Measurements from ENCODE around the gene AGER. TPM values are rescaled to one million over a fixed set of nuclear protein-coding genes. Genes with fewer than 3 reads are reported as not detected.

The AGER gene
- total RNA-seq, 1 experiment from 2014 or later, result 1.4 TPM

DNA sequence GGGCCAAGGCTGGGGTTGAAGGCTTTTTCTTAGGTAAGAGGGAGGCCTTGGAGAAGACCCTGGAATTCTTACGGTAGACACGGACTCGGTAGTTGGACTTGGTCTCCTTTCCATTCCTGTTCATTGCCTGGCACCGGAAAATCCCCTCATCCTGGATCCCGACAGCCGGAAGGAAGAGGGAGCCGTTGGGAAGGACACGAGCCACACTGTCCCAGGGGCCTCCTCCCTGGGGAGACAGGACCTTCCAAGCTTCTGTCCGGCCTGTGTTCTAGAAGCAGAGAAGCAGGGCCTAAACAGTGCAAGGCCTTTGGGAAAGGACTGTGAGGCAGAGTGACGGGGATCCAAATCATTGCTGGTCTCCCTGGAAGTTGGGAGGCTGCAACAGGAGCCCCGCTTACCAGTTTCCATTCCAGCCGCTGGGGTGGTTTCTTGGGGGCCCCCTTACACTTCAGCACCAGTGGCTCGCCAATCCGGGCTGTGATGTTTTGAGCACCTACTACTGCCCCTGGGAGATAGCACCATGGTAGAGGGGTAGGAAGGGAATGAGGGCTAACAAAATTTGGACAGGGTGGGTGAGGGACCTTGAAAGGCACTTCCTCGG is 470 bp downstream of the AGER start:
- Histone ChIP-seq H3K27ac (no peak overlapping the region), H3K36me3 (peaks cover 4% of the 10 kb centered on the region; the same call in 1 of the 2 replicates), H3K4me3 (no peak overlapping the region), H3K9me3 (replicated peaks) (no peaks in the 10 kb centered on the region), H3K27me3 (no peaks in the 10 kb centered on the region), H3K4me1 (peaks cover 2% of the 10 kb centered on the region; the same call in 1 of the 2 replicates)
- no peak for DNase-seq

DNA sequence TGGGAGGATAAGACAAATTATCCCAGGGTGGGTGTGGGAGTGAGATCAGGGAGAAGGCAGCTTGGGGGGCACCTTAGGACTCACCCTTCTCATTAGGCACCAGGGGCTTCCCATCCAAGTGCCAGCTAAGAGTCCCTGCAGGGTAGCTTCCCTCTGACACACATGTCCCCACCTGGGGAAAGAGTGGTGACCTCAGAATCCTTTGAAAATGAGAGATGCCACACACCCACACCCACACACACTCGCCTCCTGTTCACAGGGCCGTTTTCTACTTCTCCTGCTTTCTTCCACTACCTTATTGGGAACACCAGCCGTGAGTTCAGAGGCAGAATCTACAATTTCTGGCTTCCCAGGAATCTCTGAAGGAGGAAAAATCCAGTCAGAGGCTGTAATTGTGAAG is 1.0 kb downstream of the AGER start:
- Histone ChIP-seq H3K9me3 (replicated peaks) (no peaks in the 10 kb centered on the region), H3K36me3 (peaks cover 4% of the 10 kb centered on the region; the same call in 1 of the 2 replicates), H3K4me3 (no peak overlapping the region), H3K27me3 (no peaks in the 10 kb centered on the region), H3K4me1 (no peaks in the 10 kb centered on the region), H3K27ac (no peak overlapping the region)
- DNase-seq, result no peak

DNA sequence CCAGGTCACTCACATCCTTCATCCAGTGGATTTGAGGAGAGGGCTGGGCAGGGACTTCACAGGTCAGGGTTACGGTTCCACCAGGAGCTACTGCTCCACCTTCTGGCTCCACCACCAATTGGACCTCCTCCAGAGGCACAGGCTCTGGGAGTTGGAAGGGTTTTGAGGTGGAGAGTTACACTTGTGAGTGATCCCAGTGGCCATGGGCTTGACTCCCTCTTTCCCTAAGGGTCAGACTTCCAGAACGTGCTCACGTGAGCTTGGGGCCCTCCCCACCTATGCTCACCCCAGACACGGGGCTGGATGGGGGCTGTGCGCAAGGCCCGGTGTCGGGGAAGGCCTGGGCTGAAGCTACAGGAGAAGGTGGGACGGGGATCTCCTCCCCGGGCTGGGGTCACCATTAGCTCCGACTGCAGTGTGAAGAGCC is 1.5 kb downstream of the AGER start:
- Histone ChIP-seq H3K27me3 (no peaks in the 10 kb centered on the region), H3K4me1 (no peaks in the 10 kb centered on the region), H3K4me3 (no peak overlapping the region), H3K36me3 (peaks cover 4% of the 10 kb centered on the region; the same call in 1 of the 2 replicates), H3K27ac (no peak overlapping the region), H3K9me3 (replicated peaks) (no peaks in the 10 kb centered on the region)
- DNase-seq, result no peak

DNA sequence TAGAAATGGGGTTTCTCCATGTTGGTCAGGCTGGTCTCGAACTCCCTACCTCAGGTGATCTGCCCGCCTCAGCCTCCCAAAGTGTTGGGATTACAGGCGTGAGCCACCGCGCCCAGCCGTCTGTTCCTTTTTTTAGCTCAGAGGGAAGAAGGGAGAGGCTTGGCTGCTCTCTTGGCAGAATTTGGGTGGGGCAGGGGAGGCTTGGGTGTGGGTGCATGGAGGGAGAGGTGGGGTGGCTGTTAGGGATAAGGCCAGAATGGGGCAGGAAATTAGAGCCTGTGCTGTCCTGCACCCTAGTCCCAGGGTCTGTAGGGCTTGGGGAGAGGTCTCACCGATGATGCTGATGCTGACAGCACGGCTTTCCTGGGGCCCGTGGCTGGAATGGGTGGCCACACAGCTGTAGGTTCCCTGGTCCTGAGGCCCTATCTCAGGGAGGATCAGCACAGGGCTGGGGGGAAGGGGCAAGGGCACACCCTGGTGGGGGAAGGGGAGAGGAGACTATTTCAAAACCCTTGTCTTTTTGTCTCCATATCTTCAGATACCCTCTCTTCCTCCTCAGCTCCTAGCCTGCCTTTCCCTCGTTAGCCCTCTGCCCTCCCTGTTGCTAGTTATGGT is 2.0 kb downstream of the AGER start:
- DNase-seq, result no peak
- Histone ChIP-seq H3K27me3 (no peaks in the 10 kb centered on the region), H3K9me3 (replicated peaks) (no peaks in the 10 kb centered on the region), H3K27ac (no peak overlapping the region), H3K4me3 (no peak overlapping the region), H3K36me3 (peaks cover 4% of the 10 kb centered on the region; the same call in 1 of the 2 replicates), H3K4me1 (no peaks in the 10 kb centered on the region)

DNA sequence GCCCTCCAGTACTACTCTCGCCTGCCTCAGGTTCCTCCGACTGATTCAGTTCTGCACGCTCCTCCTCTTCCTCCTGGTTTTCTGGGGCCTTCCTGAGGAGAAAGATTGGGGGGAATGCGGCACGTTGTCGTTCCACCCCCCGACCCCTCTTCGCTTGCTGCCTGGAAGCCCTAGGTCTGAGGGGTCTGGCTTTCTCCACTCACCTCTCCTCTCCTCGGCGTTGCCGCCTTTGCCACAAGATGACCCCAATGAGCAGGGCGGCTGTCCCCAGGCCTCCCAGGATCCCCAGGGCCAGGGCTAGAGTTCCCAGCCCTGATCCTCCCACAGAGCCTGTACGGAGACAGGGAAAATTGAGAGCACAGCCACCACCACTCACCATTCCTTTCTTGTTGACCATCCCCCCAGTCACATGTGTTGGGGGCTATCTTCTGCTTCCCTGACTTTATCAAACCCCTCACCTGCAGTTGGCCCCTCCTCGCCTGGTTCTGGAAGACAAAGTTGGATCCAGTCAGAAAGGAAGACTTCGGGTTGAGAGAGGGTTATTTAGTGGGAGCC is 2.8 kb downstream of the AGER start:
- no peaks in the 10 kb centered on the region for H3K27me3 ChIP-seq
- H3K27ac ChIP-seq, result no peak overlapping the region
- H3K36me3 ChIP-seq, result no peaks in the 10 kb centered on the region
- no peak for DNase-seq
- H3K4me3 ChIP-seq, result no peak overlapping the region
- no peaks in the 10 kb centered on the region for H3K9me3 ChIP-seq (replicated peaks)
- H3K4me1 ChIP-seq, result no peaks in the 10 kb centered on the region

DNA sequence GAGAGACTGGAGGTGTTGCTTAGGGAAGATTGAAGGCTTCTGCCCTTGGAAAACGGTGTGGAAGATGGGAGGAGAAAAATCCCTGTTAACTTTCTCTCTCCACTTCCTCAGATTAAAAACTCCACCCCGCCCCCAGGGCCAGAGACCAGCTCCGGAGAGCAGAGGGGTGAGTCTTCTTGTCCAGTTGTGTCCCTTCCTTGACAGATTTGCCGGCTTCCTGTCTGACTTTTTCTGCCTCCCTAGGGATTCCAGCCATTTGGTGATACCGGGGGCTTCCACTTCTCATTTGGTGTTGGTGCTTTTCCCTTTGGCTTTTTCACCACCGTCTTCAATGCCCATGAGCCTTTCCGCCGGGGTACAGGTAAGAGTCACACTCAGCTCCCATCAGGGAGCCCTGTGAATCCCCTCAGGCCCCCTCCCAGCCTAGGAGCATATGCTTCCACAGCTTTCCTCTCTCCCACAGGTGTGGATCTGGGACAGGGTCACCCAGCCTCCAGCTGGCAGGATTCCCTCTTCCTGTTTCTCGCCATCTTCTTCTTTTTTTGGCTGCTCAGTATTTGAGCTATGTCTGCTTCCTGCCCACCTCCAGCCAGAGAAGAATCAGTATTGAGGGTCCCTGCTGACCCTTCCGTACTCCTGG is 4.2 kb downstream of the AGER start:
- DNase-seq, result no peak
- H3K27ac ChIP-seq, result no peak overlapping the region
- no peaks in the 10 kb centered on the region for H3K36me3 ChIP-seq
- H3K4me1 ChIP-seq, result peaks cover 3% of the 10 kb centered on the region; the same call in 1 of the 2 replicates
- no peaks in the 10 kb centered on the region for H3K9me3 ChIP-seq (replicated peaks)
- H3K4me3 ChIP-seq, result no peak overlapping the region
- H3K27me3 ChIP-seq, result no peaks in the 10 kb centered on the region

DNA sequence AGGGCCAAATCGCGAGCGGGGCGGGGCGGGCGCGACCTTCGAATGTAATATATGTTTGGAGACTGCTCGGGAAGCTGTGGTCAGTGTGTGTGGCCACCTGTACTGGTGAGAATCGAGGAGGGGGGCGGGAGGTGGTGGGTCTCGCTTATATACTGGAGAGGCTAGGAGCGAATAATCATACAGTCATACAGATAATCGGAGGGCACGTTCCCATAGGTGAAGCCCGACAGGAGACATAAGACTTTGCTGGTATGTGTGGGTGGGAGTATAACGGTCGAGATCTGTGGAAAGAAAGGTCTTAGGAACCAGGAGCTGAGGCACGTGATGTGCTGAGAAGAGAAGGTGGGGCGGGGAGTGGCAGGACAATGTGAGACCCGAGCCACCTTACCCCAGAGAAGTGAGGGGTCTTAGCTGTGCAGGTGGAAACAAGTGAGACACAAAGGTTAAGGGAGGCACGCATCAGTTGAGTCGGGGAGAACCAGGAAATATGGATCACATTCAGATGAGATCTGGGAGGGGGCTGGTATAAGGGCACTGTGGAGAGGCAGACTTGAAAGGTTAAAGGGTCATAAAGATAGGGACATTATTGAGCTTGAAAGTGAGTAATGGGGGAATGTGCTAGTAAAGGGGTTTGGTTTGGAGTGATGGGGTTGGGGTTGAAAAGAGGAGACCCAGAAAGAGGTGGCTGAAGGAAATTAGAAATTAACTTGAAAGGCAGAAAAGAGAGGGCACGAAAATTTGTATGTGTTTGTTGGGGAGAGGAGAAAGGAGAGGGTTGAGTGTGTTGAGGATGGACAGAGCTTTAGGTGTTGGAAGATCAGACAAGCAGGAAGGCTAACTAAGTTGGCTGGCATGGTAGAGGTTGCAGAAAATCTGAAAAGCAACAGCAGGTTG is 5.3 kb downstream of the AGER start:
- DNase-seq, result no peak
- H3K36me3 ChIP-seq, result no peaks in the 10 kb centered on the region
- no peaks in the 10 kb centered on the region for H3K9me3 ChIP-seq (replicated peaks)
- peak overlapping the region; percentile 80 for H3K27ac ChIP-seq
- no peaks in the 10 kb centered on the region for H3K27me3 ChIP-seq
- H3K4me1 ChIP-seq, result peaks cover 5% of the 10 kb centered on the region; the same call in 1 of the 2 replicates
- H3K4me3 ChIP-seq, result peak overlapping the region; percentile 62

DNA sequence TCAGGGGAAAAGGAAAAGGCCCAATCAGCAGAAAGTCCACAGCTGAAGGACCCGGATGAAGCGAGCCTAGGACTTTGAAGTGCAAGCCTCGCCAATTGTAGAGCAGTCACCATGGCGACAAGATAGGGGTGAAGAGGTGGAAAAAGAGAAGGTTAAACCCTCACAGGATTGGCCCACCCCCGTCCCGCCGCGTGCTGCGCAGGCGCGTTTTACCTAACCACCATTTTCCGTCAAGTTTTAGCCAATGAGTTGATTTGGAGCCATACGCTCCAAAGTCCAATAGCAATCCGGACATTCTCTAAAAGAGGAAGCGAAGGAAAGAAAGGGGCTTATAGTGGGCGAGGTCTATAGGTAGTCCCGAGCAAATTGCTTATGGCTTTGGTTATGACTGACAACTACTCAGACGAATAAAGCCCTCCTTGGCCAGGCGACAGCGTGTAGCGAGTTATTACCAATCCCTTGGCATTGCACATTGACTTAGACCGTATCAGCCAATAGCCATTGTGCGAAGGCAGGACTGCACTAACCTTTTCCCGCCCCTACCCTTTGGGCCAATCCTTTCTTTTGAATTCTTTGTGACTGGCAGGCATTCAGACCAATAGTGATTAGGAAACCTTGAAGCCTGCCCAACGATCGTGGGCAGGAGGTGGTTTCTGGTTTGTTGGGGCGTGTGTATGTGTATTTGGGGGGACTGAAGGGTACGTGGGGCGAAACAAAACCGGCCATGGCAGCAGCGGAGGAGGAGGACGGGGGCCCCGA is 6.1 kb downstream of the AGER start, which contains the start of gene RNF5:
TSS of gene RNF5 (plus strand) at position 618 of the 759 bp plus-strand sequence. CDS start at position 725, 107 bp downstream.
- peaks cover 5% of the 10 kb centered on the region; the same call in 1 of the 2 replicates for H3K4me1 ChIP-seq
- peak within 1 kb of the TSS; percentile 80 for H3K27ac ChIP-seq
- peak; percentile 98 to 99 for DNase-seq
- H3K36me3 ChIP-seq, result no peaks in the 10 kb centered on the region
- peak within 1 kb of the TSS; percentile 62 for H3K4me3 ChIP-seq
- H3K9me3 ChIP-seq (replicated peaks), result no peaks in the 10 kb centered on the region
- H3K27me3 ChIP-seq, result no peaks in the 10 kb centered on the region

DNA sequence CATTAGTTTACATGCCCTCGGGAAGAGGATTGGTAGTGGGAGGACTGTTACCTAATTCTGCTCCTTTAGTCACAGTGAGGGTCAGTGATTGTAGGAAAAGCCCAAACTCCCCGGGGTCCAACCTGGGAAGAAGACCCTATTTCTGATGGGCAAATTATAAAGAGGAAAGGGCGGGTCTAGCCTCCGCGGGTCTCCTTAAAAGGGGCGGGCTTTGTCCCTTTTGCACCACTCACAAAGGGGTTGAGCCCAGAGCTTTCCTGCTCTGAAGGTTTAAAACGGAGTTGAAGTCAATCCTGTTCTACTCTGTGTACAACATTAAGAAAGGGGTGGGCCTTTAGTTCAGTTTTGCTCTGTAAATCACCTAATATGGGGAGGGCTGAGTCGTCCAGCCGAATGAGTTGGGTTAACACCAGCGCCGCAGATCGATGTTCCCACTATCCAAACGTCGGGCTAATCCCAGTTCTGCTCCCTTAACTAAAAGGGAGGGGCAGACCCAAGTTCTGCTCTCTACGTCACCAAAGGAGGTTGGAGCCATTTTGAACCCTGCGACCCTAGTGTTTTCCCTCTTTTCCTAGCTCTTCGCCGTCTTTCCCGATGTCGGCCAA is 6.8 kb downstream of the AGER start:
- peak; percentile 67 to 78 for DNase-seq
- peak overlapping the region; percentile 80 for H3K27ac ChIP-seq
- no peaks in the 10 kb centered on the region for H3K27me3 ChIP-seq
- H3K36me3 ChIP-seq, result no peaks in the 10 kb centered on the region
- no peaks in the 10 kb centered on the region for H3K9me3 ChIP-seq (replicated peaks)
- peak overlapping the region; percentile 62 for H3K4me3 ChIP-seq
- H3K4me1 ChIP-seq, result peaks cover 5% of the 10 kb centered on the region; the same call in 1 of the 2 replicates

DNA sequence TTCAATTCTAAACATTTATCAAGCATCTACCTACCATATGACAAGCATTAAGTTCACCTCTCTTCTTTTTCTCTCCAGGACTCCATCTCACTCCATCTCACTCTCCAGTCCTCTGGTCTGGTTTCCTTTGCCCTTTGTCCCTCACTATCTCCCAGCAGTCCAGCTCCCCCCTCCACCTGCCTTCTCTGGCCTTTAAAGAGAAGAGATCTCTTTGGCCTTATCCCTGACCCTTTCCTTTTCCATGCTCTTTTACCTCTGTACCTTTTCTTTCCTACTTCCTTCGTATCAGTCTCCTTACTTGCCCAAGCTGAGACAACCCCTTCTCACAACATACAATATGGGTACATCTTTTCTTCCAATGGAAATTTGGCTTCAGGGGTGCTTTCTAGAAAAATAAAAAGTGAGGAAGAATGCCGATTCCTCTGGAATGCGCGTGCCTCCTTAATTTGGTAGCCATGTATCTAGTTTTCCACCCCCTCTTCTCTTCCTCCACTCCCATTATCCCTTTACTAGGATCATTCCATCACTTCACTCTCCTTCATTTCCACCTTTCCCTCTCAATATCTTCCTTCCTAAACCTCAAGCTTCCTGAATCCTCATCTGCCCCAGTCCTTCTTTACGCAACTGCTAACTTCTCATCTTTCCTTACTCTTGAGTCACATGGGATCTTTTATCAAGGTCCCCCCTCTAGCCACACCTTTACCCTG is 7.4 kb downstream of the AGER start:
- no peak for DNase-seq
- H3K27me3 ChIP-seq, result no peaks in the 10 kb centered on the region

DNA sequence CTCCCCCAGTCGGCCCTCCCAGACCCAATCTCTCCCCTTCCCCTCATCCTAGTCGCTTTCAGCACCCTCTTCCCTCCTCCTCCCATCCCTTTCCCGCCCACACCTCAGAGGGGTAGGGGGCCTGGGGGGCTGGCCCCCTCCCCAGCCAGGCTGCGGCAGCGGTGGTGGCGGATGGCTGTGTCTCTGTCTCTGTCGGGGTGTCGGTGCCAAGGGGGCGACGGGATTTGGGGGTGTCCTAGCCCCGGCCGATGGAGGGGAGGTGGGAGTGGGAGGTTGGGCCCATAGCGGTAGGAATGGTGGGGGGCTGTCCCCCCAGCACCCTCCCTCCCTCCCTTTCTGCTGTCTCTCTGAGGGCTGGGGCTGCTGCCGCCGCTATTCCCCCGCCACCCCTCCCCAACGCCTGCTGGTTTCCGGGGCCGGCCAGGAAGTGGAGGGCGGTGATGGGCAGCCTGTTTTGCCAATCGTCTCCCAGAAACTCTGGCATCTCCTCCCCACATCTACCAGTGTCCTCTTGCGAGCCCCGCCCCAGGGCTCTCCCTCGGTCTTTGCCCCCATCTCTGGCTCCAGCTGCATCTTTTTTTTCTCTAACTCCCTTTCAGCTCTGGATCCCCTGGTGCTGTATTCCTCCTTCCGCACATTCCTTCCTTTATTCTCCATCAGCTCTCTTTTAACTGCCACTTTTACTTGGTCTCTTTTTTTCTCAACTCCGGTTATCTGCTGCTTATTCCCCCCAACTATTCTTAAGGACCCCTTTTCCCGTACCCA is 8.2 kb downstream of the AGER start, which contains the start of gene AGPAT1:
TSS of gene AGPAT1 (minus strand) at position 374 of the 765 bp plus-strand sequence. CDS start 4,588 bp downstream, outside the sequence.
- Histone ChIP-seq H3K36me3 (0 out of 2 replicates have a peak, but pooled peaks cover 2% of the 10 kb centered on the region), H3K27me3 (no peaks in the 10 kb centered on the region), H3K27ac (peak within 1 kb of the TSS; percentile 80), H3K4me3 (peak within 1 kb of the TSS; percentile 62), H3K9me3 (replicated peaks) (no peaks in the 10 kb centered on the region), H3K4me1 (peaks cover 5% of the 10 kb centered on the region; the same call in 1 of the 2 replicates)
- peak; percentile 96 to 97 for DNase-seq

More for the DNA sequence above, 7.4 kb downstream of the AGER start:
- peak overlapping the region; percentile 62 for H3K4me3 ChIP-seq
- H3K9me3 ChIP-seq (replicated peaks), result no peaks in the 10 kb centered on the region
- H3K36me3 ChIP-seq, result no peaks in the 10 kb centered on the region
- H3K4me1 ChIP-seq, result peaks cover 5% of the 10 kb centered on the region; the same call in 1 of the 2 replicates
- H3K27ac ChIP-seq, result peak overlapping the region; percentile 80

DNA sequence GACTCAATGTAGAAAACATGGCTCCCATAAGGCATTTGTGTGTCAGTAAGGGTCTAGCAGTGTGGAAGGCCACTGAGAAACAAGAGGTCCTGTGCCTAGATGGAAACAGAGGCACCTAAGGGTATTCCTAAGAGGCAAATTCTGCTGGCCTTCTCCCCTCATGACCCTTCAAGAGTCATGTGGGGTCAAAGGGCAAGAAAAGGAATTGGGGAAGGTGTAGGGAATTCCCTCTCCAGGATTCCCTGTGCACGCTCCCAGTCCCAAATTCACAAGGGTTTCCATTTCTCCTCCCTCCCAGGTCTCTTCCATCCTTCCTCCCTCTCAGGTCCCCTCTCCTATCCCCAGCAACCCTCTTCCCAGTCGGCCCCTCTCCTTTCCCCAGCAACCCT is 8.7 kb downstream of the AGER start:
- no peak for DNase-seq

More for the DNA sequence above, 8.7 kb downstream of the AGER start:
- no peaks in the 10 kb centered on the region for H3K27me3 ChIP-seq
- H3K9me3 ChIP-seq (replicated peaks), result no peaks in the 10 kb centered on the region
- H3K4me3 ChIP-seq, result peak overlapping the region; percentile 62
- 0 out of 2 replicates have a peak, but pooled peaks cover 2% of the 10 kb centered on the region for H3K36me3 ChIP-seq
- H3K4me1 ChIP-seq, result peaks cover 5% of the 10 kb centered on the region; the same call in 1 of the 2 replicates
- peak overlapping the region; percentile 23; the same call in 1 of the 2 replicates for H3K27ac ChIP-seq
